Activated B cell treated with CpG ODN at 0.5 μM for 24 hours (primary cell): Measurements from ENCODE around the gene PEX6. TPM values are rescaled to one million over a fixed set of nuclear protein-coding genes. Genes with fewer than 3 reads are reported as not detected.

ENCODE experiments used
- ATAC-seq: fragments of 200-7000 bp; cut with Tn5 transposase; one replicate; pipeline ENCODE4 v1.10.0; 2021; ENCODE audit warnings: low read depth, mild to moderate bottlenecking, moderate library complexity
- CTCF ChIA-PET: fragments of 350-600 bp; sonication (Branson Sonifier 250); formaldehyde crosslinking; loops from one replicate; lab custom pipeline; 2021; ENCODE audit warnings: antibody characterized with exemption; lab: Charles Lee
- POLR2A ChIA-PET: fragments of 350-600 bp; sonication (Branson Sonifier 250); formaldehyde crosslinking; loops from one replicate; lab custom pipeline; 2021; ENCODE audit warnings: antibody characterized with exemption; lab: Charles Lee
- DNase-seq: peaks from one replicate; pipeline ENCODE4 v3.0.0; 2022
- H3K27ac Mint-ChIP-seq: one replicate; pipeline ENCODE4 v1.8.0; 2020; ENCODE audit warnings: mixed read lengths
- H3K27me3 Mint-ChIP-seq: one replicate; pipeline ENCODE4 v1.8.0; 2021; ENCODE audit warnings: mixed read lengths
- H3K36me3 Mint-ChIP-seq: one replicate; pipeline ENCODE4 v1.8.0; 2021; ENCODE audit warnings: low read depth, mixed read lengths
- H3K4me1 Mint-ChIP-seq: one replicate; pipeline ENCODE4 v1.8.0; 2021; ENCODE audit warnings: mixed read lengths
- H3K4me3 Mint-ChIP-seq: one replicate; pipeline ENCODE4 v1.8.0; 2020; ENCODE audit warnings: mild to moderate bottlenecking, mixed read lengths
- H3K9me3 Mint-ChIP-seq: one replicate; pipeline ENCODE4 v1.8.0; 2020; ENCODE audit warnings: mixed read lengths
- intact Hi-C: fragments of 100-400 bp; cut with micrococcal nuclease; formaldehyde crosslinking; loops from one replicate; pipeline ENCODE4 v1.15.1; 2024
- total RNA-seq: library from RNA; stranded (reverse); gene quantifications from 2 replicates; pipeline ENCODE4 v1.2.3, GENCODE V29; 2022
- TF ChIP-seq, protein P1 (sequence below): fragments of 200-600 bp; IDR thresholded peaks from one replicate; pipeline ENCODE4 v1.8.0; 2022; ENCODE audit warnings: antibody characterized with exemption, mild to moderate bottlenecking

The PEX6 gene
- total RNA-seq, 1 donor from 2014 or later, result 13.2 TPM

GRCh38 chr6:42938428-42938796, 40.6 kb downstream of the PEX6 start:
- ChIA-PET CTCF (no interaction called here), POLR2A (interaction anchor here (0.8 to 3.1 kb wide), 2 partner anchors 9 to 43 kb away, joined by 3 to 23 read pairs; partner anchors contain the start of gene CNPY3)
- no peaks in the 10 kb centered on the region for H3K9me3 Mint-ChIP-seq
- no peaks in the 10 kb centered on the region for H3K27me3 Mint-ChIP-seq
- H3K27ac Mint-ChIP-seq, result no peak overlapping the region
- TF ChIP-seq, protein P1, sequence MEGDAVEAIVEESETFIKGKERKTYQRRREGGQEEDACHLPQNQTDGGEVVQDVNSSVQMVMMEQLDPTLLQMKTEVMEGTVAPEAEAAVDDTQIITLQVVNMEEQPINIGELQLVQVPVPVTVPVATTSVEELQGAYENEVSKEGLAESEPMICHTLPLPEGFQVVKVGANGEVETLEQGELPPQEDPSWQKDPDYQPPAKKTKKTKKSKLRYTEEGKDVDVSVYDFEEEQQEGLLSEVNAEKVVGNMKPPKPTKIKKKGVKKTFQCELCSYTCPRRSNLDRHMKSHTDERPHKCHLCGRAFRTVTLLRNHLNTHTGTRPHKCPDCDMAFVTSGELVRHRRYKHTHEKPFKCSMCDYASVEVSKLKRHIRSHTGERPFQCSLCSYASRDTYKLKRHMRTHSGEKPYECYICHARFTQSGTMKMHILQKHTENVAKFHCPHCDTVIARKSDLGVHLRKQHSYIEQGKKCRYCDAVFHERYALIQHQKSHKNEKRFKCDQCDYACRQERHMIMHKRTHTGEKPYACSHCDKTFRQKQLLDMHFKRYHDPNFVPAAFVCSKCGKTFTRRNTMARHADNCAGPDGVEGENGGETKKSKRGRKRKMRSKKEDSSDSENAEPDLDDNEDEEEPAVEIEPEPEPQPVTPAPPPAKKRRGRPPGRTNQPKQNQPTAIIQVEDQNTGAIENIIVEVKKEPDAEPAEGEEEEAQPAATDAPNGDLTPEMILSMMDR, result no peak
- intact Hi-C loops, result no loop called here
- H3K4me3 Mint-ChIP-seq, result no peak overlapping the region
- no peak for ATAC-seq
- H3K4me1 Mint-ChIP-seq, result peaks cover 35% of the 10 kb centered on the region
- peaks cover 88% of the 10 kb centered on the region for H3K36me3 Mint-ChIP-seq
- no peak for DNase-seq

- H3K27me3 Mint-ChIP-seq, result no peaks in the 10 kb centered on the region
- CTCF ChIA-PET, result interaction anchor here (0.6 kb wide), 1 partner anchor 24 kb away, joined by 3 read pairs; no protein-coding TSS in a partner anchor
- no peaks in the 10 kb centered on the region for H3K9me3 Mint-ChIP-seq
- peaks cover 90% of the 10 kb centered on the region for H3K36me3 Mint-ChIP-seq
- POLR2A ChIA-PET, result interaction anchor here (0.5 to 3.1 kb wide), 4 partner anchors 8 to 57 kb away, joined by 3 to 23 read pairs (median 5); partner anchors contain the start of gene CNPY3
- no peak for DNase-seq
- no peak overlapping the region for H3K4me3 Mint-ChIP-seq
- intact Hi-C loops, result no loop called here
- peaks cover 41% of the 10 kb centered on the region for H3K4me1 Mint-ChIP-seq
- no peak for ATAC-seq
- no peak overlapping the region for H3K27ac Mint-ChIP-seq
- TF ChIP-seq, protein P1, result no peak
Measured at GRCh38 chr6:42937548-42938427, 41.2 kb downstream of the PEX6 start.

- CTCF ChIA-PET, result no interaction called here
- Mint-ChIP-seq H3K36me3 (peaks cover 95% of the 10 kb centered on the region), H3K27ac (peak overlapping the region; percentile 7), H3K4me3 (no peak overlapping the region), H3K9me3 (no peaks in the 10 kb centered on the region), H3K27me3 (no peaks in the 10 kb centered on the region), H3K4me1 (peaks cover 54% of the 10 kb centered on the region)
- POLR2A ChIA-PET, result interaction anchor here (0.6 kb wide), 1 partner anchor 17 kb away, joined by 3 read pairs; no protein-coding TSS in a partner anchor
- no peak for ATAC-seq
- TF ChIP-seq, protein P1, result no peak
- intact Hi-C loops, result no loop called here
- DNase-seq, result no peak
Measured at GRCh38 chr6:42936398-42936797, 42.6 kb downstream of the PEX6 start.

- ATAC-seq (peak; percentile 40), DNase-seq (no peak)
- Mint-ChIP-seq H3K36me3 (peaks cover 95% of the 10 kb centered on the region), H3K9me3 (no peaks in the 10 kb centered on the region), H3K4me1 (peaks cover 64% of the 10 kb centered on the region), H3K27ac (peak overlapping the region; percentile 71), H3K4me3 (peak overlapping the region; percentile 15), H3K27me3 (no peaks in the 10 kb centered on the region)
- ChIA-PET CTCF (no interaction called here), POLR2A (interaction anchor here (0.6 to 1.2 kb wide), 3 partner anchors 26 to 51 kb away, joined by 4 to 5 read pairs (median 4); partner anchors contain the start of gene PPP2R5D)
- intact Hi-C loops, result no loop called here
- TF ChIP-seq, protein P1, result no peak
Measured at GRCh38 chr6:42935322-42935721, 43.7 kb downstream of the PEX6 start.

DNA sequence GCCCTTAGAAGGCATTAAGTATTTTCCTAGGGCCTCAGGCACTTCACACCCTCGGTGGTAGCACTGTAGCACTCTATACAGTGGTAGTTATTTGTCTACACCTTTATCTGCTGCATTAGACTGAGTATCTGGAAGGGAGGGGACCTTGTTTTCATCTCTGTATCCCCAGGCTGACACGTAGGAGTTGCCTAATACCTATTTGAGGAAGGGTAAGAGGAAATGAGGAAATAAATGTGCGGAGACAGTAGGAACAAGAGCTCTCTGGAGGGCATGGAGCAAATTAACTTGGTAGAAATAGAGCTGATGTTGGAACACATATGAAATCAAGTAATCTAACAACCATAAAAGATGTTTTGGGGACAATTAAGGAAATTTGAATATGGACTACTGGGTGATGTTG, 45.8 kb downstream of the PEX6 start:
- peaks cover 83% of the 10 kb centered on the region for H3K36me3 Mint-ChIP-seq
- ChIA-PET CTCF (no interaction called here), POLR2A (interaction anchor here (0.6 to 1.2 kb wide), 3 partner anchors 12 to 81 kb away, joined by 3 to 9 read pairs (median 3); partner anchors contain the start of genes KLHDC3 and MEA1)
- peaks cover 78% of the 10 kb centered on the region for H3K4me1 Mint-ChIP-seq
- peak overlapping the region; percentile 57 for H3K27ac Mint-ChIP-seq
- no peaks in the 10 kb centered on the region for H3K27me3 Mint-ChIP-seq
- intact Hi-C loops, result loop anchor here (5.0 kb wide), 1 partner anchor 434 kb away; the partner anchor contains the start of gene ZNF318
- ATAC-seq (no peak), DNase-seq (no peak)
- TF ChIP-seq, protein P1, result no peak
- H3K9me3 Mint-ChIP-seq, result no peaks in the 10 kb centered on the region
- peak overlapping the region; percentile 97 for H3K4me3 Mint-ChIP-seq
